HG02571 (cell line): Measurements from ENCODE around the gene FGF14.

ENCODE experiments used
- ATAC-seq: cut with Tn5 transposase; IDR thresholded peaks from one replicate; pipeline ENCODE4 v1.9.1; 2021; ENCODE audit warnings: mild to moderate bottlenecking, moderate library complexity; ENCODE audit not compliant: unreplicated experiment

FGF14 gene

DNA sequence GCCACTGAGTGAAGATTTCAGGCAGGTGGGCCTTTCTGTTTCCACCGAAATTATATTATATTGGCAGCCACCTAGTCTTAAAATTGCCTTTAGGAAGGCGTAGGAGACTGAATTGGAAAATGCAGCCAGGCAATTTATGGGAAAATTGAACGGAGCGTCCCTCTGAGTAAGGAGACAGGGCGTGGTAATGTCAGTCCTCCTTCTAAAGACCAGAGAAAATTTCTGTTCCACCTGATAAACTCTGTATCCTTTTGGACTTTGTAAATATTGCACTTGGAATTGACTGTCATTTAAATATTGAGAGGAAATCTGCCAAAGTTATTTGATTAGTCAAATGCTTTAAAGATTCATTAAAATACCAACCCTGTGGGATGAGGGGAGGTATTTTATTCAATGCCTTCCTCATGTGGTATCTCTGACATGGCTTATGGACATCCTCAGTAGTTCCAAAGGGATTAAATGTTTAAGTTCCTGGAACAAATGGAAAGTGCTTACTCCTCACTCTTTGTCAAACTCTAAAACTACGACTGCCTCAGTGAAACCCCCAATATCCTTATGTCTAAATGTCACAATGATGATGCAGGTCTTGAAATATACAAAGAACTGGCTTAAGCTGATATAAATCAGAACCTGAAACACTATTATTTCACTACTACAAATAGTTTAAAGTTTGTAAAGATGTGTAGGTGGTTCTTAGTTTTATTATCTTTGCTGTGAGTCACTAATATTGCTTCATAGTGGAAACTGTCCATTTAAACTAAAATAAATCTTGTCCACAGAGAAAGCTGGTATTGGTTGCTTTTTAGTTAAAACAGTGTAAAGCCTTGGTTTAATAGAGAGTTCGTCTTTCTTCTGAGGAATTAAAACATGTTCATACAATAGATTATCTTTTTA, 203.2 kb downstream of the FGF14 start:
- ATAC-seq: no peak

DNA sequence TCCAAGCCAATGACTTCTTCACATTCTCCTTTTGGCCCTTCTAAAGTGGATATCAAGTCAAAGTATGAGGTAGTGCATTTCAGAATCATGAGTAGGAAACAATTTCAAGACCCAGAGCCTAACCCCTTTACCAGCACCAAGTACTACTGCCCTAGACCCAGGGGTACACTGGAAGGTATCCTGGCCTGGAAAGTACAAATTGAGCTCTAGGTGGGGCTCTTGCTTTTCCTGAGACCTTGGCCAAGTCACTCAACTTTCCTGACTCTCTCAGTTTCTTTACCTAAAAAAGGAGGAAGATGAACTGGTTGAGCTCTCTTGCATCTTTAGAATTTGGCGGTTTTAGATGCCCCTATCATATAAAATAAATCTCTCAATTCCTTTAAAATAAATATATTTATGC, 204.7 kb downstream of the FGF14 start:
- ATAC-seq: no peak

DNA sequence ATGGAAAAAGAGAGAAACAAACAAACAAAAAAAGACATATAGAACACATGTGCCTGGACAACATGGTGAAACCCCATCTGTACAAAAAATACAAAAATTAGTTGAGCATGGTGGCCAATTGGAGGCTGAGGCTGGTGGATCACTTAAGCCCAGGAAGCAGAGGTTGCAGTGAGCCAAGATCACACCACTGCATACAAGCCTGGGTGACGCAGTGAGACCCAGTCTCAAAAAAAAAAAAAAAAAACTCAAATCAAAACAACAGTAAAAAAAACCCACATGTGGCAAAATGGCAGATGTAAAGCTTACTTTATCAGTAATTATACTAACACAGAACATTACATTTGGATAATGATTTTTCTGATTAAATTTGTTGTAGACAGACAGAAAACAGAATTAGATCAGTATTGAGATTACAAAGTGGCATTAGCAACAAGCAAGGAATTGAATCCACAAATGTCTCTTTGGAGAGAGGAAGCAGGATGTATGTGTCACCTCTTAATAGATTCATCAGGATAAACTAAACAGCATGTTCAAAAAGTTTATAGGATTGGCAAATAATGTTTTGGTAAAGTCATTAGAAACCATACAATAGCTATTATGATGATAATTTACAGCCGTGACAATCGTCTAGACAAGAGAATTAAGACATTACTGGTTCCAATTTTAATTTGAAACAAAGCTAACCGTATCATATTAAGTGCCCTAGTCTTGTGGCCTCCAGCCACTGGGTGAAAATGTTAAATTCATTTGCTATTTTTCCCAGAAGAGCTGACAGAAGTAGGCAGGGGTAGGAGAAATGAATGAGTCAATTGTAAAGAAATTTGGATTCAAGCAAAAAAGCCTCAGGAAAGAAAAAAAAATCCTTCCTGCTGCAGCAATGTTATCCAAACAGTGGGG, 206.0 kb downstream of the FGF14 start:
- no peak for ATAC-seq

DNA sequence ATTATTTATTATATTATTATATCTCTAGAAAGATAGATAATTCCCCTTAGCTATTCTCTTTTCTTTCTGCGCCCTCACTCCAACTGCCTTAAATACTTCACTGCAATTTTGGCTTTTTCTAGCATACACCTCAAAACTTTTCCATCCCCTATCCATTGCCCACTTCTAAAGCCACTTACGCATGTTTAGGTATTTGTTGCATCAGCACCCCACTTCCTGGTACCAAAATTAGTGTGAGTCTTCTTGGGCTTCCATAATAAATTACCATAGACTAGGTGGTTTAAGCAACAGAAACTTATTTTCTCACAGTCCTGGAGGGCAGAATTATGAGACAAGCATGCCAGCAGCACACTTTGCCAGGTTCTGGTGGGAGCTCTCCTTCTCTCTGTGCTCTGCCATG, 209.0 kb downstream of the FGF14 start:
- ATAC-seq: no peak

DNA sequence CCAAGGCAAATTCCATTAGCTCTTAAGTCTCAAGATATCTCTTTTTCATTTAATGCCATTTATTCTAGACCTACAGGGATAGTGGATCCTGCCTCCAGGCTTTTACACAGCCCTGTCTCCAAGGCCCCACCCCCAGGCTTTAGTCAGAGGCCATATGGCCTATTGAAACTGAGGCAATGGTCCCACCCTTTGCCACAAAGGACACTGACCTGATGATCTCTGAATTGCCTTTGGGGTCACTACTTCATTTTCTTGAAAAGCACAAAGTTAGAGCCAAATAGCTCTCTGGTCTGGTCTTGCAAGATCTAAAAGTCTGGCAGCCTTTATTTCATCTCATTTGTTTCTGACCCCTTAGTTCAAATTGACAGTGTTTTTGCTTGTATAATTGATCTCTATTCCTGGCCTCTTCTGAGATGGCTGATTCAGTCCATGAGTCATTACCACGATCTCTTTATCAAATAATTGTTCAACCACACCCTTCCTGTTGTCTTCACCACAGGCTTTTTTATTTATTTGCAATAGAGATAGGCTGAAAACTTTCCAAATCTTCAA, 209.8 kb downstream of the FGF14 start:
- no peak for ATAC-seq

DNA sequence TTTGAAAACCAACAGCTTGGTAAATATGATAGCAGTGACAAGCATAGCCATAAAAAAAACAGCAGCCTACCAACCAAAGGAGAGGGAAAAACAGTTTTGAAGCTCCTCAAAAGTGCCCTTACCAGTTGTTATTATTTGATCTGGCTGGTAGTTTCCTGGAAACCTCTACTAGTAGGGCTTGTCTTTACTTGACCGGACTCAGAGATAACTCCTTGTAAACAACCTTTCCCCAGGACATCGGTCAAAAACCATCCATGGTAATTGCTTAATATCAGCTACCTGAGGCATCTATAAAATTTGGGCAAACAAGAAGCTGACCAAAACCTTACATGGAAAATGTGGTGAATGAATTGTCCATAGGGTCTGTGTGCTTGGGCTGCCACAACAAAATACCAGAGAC, 210.9 kb downstream of the FGF14 start:
- ATAC-seq: no peak

DNA sequence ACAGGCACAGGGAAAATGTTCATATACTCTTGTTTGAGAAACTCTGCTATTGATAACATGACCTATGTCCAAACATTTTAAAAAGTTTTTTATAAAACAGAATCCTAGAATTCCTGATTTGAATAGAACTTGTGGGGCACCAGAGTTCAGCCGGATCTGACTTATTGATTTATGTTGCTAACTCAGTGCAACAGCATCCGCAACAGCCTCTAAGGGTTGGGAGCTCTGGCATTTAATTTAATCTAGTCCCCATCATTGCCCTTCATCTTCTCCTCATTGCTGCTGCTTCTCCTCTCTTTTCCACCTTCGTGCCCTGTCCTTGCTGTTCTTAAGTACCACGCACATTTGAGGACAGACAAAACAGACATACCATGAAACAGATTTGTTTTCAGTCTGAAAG, 214.5 kb downstream of the FGF14 start:
- ATAC-seq: no peak

DNA sequence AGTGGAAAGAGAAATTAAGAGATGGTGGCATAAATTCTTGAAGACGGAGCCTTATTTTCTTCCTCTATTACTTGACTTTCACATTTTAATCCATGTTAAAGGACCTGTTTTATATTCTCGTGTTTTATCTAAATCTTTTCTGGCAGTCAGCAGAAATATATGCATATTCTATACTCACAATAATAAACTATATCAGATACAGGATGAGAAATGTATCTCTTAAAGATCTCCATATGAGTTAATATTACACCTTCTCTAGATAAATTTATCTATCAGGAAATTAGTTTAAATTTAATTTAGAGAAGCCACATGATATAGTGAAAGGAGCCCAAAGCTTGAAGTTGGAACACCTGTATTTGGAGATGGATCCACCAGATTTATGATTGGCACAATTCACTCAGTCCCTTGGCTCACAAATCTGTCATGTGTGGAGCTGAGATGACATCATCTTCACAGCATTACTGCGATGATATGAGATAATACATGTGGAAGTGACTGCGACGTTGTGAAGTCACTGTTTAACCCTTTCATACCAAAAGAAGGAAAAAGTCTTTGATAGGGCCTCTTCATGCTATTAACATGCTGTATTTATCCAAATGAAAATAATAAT, 216.4 kb downstream of the FGF14 start:
- no peak for ATAC-seq

DNA sequence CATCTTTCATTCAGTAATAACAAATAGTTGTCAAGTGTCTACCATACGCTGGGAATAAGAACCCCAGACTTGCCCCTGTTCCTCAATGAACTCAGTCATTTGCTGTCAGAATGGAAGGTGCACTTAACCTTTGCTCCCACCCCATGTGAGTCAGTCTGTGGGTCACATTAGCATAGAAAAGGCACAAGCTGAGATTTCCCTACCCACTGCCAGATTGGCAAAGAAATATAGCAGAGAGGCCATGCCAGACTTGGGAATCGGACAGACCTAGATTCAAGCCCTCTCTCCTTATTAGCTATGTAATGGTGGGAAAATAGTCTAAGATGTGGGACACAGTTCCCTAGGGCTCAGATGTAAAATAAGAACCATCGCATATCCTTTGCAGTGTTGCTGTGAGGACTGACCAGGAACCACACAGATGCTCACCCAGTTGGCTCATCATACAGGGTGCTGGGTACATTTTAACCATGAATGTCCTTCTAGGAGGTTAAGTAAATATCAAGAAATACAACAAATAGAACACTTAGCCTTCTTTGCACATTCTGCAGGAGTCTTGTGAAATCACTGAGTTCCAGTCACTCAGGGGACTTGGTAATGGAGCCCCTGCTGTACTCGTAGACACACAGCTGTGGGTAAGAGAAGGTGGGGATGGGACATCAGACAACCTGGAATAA, 218.2 kb downstream of the FGF14 start:
- no peak for ATAC-seq

DNA sequence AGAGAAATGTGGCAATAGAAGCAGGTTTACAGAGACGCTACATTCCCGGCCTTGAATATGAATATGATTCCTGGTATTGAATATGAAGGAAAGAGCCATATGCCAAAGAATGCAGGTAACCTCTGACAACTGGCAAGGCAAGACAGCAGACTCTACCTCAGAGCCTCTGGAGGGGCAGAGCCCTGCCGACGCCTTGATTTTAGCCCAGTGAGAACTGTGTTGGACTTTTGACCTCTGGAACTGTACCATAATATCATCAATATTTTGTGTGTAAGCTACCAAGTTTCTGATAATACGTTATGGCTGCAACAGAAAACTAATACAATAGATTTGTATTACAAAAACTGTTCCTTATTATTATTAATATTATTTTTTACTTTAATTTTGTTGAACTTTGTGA, 219.7 kb downstream of the FGF14 start:
- ATAC-seq: no peak

DNA sequence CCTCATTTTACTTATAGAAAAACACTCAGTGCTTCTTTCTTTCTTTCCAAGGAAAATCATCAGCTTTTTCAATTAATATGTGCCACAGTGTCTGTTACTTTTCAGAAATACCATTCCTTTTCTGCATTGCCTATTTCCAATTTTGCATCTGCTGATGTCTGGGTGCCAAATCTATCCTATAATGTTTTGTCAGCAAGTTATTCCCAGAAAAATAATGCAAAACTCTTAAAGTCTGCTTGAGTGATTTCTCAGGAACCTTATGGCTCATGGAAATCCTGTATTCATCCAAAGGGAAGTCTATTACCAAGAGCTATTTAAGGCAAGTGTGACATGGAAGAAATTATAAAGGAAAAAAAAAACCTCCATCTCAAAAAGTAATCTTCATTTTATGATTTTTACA, 224.4 kb downstream of the FGF14 start:
- ATAC-seq: no peak

DNA sequence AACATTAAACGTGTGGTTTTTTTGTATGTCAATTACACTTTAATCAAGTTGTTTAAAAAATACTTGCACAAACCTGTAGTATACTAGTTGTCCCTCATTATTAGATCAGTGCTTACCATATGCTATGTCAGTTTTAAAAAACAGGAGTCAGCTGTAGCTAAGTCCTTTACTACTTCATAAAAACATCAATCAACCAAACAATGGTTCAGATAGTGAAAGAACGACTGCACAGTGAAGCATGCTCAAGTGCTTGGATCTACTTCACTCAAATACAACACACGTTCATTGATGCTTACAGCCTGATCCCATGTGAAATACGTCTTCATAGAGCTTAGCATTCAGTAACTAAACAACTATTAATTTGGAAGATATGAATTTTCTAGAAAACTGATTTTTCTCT, 225.0 kb downstream of the FGF14 start:
- no peak for ATAC-seq

DNA sequence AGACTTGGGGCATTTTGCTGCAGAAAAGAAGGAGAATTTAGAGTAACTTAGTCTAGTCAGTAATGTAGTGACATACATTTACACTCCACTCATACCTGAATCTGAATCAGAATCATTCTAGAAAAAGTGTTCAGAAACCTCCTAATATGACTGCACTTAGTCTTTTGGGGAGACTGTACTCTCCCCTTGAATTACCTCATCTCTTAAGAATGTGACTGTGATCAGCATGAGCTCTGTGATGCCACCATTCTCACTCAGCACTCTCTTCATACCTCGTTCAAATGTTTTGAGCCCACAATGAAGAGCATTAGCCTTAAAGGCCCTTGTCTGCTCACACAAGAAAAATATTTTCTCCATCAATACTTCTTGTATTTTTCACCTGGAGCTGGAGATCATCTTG, 229.4 kb downstream of the FGF14 start:
- no peak for ATAC-seq

DNA sequence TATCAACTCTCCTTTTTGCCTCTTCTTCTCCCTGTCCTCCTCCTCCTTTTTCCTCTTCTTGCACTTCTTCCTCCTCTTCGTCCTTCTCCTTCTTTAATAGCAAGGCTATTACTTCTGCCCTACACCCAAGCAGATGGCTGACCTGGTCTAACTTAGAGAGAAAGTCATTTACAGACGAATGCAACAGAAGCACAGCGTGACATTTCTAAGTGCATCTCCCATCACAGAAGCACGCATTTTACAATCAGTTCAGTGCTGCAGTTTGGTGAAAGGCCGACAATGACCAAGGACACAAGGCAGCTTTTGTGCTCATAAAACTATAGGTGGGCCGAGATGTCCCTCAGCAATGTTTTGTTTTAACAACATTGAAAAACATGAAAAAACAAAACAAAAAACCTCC, 231.5 kb downstream of the FGF14 start:
- ATAC-seq: no peak

DNA sequence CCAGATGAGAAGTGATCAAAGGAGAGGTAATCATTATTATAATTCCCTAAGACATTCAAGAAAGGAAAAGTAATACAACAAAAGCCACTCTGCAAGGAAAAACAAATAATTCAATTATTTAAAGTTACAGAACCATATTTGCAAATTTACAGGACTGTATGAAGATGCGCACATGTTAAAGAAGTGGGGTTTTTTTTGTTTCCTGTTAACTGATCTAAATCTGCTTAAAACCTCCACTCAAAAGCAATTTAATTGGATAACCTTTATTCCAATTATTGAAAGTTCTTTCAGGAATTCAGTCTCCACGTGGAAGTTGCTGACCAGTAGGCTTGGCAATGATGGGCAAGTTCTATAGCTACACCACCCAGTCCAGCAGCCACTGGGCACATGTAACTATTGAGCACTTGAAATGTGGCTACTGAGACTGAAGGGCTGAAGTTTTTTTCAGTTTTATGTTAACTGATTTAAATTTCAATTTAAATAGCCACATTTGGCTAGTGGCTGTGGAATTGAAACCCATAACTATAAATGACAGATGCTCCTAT, 232.3 kb downstream of the FGF14 start:
- no peak for ATAC-seq

DNA sequence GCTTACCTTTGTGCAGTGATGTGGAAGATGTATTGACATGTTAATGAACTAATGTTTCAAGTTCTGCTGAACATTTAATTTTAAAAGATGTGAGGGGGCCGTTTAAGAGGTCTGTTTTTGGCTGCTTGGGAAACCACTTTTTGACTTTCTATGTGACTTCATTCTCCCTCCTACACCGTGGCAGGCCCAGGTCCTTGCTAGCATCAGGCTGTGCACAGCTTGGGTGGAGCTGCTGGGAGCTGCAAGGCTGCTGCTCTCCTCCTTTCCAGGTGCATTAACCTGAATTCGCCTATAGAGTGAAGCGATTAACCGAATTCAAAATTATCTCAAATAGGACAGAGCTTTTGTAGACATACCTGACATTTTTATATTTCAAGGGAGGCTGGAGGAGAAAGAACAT, 249.1 kb downstream of the FGF14 start:
- ATAC-seq: no peak

DNA sequence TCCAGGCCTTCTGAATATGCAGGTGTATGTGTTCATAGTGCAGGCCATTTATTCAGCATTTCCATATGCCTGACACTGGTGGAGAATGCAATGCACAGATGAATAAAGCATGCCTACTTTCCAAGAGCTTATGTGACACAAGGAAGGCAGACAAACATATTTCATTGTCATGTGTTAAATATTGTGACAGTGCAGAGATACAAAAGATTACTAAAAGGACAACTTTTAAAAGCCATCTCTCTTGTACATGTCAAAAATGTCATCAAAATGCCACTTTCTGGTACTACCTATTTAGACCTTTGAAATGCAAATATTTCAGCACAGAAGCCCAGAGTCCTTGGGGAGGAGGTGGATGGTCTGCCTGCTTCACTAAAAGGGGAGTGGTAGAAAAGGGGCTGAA, 254.5 kb downstream of the FGF14 start:
- ATAC-seq: no peak

DNA sequence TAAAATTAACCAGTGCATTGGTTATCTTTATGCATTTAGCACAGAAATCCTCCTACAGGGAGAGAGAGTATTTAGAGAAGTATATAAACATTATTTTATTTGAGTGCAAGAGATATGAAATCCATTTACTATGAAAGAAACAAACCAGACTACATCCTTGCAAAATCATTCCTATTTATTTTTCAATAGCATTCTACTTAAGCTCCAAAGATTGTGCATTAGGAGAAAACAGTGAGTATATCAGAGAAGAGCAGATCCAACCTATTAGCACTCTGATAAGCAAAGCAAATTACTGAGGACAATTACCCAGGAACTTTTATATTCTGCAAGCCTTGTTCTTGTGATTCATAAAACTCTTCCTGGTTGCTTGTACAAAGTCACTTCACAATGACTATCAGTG, 256.1 kb downstream of the FGF14 start:
- no peak for ATAC-seq

DNA sequence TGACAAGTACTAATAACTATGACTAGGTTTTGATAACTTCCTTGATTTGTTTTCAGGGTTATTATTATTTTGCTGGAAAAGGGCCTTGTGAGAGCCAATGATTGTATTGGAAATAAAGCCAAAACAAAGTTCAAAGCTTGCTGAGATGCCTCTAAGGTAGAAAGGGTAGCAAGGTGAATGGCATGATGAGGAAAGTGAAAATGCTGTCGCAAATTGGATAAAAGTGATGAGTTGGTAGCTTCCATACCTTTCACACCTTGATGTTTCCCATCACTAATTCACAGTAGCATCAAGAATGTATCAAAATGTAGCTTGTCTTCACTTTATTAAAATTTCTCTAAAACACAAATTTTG, 259.4 kb downstream of the FGF14 start:
- ATAC-seq: no peak

DNA sequence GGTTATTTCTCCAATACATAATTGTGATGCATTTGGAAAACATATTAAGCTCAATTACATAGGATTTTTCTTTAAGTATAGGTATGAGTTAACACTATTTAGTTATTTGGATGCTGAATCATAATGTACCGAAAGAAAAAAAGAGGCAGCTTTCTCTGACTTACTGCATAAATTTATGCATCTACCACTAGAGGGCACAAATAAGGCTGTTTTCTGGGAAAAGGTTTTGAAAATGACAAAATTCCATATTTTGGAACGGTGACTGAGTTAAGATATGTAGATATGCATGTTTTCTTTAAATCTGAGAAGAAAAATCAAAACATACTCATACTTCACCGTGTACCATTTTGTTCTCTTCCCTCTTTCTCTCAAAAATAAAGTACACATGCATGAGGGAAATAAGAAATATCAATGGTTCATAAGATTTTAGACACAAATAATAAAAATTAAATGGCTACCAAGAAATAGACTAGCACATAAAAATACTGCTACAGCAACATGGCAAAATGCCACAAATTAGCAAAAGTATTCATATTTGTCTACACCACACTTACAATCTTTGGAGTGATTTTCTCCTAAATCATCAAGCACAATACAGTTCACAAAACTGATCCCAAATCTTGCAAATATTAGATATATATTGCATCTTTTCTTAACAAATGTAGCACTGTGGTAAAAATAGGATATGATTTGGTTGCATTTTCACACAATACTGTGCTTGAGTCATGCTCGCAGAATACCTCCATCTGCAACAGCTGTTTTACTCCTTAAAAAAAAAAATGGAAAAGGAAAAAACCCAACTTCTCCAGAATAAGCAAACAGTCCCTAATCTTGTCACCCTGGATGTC, 260.0 kb downstream of the FGF14 start:
- ATAC-seq: no peak
